Lower leg skin (tissue), 3 donors: Measurements from ENCODE around the gene CCDC63.

ENCODE experiments used
- CTCF ChIP-seq, 3 donors: fragments of 450-650 bp; IDR thresholded peaks; one replicate each; pipeline ENCODE4 v1.5.1; 2016; ENCODE audit warnings: antibody characterized with exemption in 3 of 3, mild to moderate bottlenecking in 3 of 3, moderate library complexity in 2 of 3
- POLR2A ChIP-seq, 2 donors: fragments of 450-650 bp; IDR thresholded peaks; one replicate each; pipeline ENCODE4 v1.6.1; 2016 to 2017; ENCODE audit warnings: antibody characterized with exemption in 2 of 2, mild to moderate bottlenecking in 1 of 2, moderate library complexity in 1 of 2

GRCh38 chr12:110856542-110856941, 9.8 kb downstream of the CCDC63 start:
- no peak for TF ChIP-seq POLR2A (IDR thresholded peaks at IDR 0.05)
- no peak for TF ChIP-seq CTCF (IDR thresholded peaks at IDR 0.05)
